NCI-H146 (cell line): Measurements from ENCODE around the gene PRDM7.

Experiments
- DNase-seq: peaks from one replicate; lab custom pipeline; 2025; lab: John Stamatoyannopoulos, UW

PRDM7 gene

GRCh38 chr16:90035902-90036301 lies 41.2 kb downstream of the PRDM7 start:
- DNase-seq: no peak

GRCh38 chr16:90034504-90034903 lies 42.6 kb downstream of the PRDM7 start:
- DNase-seq: no peak

- DNase-seq: no peak
Measured at GRCh38 chr16:90033387-90033786, 43.7 kb downstream of the PRDM7 start.

DNA sequence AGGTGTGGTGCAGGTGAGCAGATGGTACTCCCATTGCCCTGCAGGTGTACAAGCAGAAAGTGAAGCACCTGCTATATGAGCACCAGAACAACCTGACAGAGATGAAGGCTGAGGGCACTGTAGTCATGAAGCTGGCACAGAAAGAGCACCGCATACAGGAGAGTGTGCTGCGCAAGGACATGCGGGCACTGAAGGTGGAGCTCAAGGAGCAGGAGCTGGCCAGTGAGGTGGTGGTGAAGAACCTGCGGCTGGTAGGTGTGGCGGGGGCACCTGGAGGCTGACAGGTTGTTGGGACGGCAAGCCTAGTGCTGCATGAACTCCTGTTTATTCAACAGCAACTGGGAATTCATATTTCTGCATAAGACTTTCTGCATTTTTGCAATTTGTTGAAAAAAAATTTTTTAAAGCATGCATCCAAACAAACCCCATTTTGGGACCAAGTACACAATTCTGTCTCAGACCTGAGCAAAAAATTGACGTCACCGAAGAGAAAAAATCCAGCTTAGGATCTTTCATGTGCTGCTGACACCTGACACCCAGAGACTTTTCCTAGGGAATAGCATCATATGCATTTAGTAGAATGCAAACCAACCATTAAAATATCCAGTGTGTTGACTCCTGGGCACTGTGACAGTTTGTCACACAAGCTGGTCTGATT lies 44.3 kb downstream of the PRDM7 start:
- no peak for DNase-seq

GRCh38 chr16:90031931-90032673 lies 45.0 kb downstream of the PRDM7 start:
- no peak for DNase-seq

DNA sequence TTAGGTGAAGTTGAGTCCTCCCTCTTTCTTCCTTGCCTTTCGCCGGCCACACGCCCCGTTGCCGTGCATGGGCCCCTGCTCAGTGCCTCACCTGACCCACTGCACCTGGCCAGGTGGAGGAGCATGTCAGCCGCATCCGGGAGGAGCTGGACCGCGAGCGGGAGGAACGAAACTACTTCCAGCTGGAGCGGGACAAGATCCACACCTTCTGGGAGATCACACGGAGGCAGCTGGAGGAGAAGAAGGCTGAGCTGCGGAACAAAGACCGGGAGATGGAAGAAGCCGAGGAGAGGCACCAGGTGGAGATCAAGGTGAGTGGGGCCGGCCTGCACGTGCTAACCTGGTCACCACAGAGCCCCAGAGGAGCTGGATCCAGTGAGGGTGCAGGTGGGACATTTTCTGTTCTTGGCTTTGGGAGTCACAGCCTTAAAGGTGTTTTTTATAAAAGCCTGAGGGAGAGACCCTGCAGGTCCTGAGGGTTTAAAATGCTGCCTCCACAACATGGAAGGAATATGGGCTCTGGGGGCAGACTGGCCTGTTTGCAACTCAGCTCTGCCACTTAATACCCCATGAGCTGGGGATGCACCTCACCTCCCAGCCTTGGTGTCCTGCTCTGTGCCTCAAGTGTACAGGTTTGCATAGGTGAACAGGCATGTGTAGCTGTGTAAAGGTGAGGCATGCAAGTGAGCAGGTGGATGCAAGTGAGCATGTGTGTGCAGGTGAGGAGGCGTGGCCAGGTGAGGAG lies 45.8 kb downstream of the PRDM7 start:
- no peak for DNase-seq

- DNase-seq: no peak
Measured at GRCh38 chr16:90028985-90029384, 48.1 kb downstream of the PRDM7 start.

- no peak for DNase-seq
Measured at GRCh38 chr16:90027611-90028010, 49.5 kb downstream of the PRDM7 start.

GRCh38 chr16:90026135-90026534 lies 51.0 kb downstream of the PRDM7 start:
- no peak for DNase-seq

DNA sequence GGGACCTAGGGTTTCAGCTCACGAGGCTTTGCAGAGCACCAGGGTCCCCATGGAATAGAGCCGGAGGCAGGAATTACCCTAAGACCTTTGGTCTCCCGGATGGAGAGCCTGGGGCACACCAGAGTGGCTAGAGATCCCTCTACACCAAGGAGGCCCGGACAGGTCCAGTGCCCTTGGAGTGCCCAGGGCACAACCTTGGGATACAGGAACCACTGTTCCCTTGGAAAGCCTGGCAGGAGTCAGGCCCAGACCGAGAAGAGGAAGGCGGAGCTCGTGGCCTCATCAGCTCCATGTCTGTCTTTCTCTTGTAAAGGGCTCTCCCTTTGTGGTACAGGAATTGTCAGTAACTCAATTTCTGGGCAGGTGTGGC lies 54.1 kb downstream of the PRDM7 start:
- no peak for DNase-seq

- DNase-seq: peak; percentile 84
Measured at GRCh38 chr16:90022209-90023077, 54.7 kb downstream of the PRDM7 start.

GRCh38 chr16:90020838-90021382 lies 56.2 kb downstream of the PRDM7 start:
- peak; percentile 40 for DNase-seq

DNA sequence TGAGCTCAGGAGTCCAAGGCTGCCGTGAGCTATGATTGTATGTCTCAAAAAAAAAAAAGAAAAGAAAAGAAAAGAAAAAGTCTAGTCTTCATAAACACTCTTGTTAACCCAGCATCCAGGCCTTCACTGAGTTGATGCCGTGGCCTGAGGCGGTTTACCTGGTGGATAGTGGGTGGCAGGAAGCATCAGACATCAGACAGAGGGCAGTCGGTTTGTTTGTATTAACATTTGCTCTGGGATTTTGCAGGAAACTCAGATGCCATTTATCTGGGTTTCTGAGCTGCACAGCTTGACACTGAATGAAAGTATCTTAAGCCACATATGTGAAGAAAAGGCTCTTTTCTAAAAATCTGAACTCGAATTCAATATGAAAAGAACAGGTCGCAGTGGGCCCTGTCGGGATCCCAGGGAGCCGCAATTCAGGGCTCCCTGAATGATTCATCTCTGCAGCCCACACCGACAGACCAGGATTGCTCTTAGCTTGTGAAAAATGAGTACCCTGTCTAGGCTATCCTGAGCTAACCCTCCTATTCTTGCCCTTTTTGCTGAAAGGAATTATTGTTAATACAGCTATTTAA lies 56.8 kb downstream of the PRDM7 start:
- DNase-seq: peak; percentile 36

DNA sequence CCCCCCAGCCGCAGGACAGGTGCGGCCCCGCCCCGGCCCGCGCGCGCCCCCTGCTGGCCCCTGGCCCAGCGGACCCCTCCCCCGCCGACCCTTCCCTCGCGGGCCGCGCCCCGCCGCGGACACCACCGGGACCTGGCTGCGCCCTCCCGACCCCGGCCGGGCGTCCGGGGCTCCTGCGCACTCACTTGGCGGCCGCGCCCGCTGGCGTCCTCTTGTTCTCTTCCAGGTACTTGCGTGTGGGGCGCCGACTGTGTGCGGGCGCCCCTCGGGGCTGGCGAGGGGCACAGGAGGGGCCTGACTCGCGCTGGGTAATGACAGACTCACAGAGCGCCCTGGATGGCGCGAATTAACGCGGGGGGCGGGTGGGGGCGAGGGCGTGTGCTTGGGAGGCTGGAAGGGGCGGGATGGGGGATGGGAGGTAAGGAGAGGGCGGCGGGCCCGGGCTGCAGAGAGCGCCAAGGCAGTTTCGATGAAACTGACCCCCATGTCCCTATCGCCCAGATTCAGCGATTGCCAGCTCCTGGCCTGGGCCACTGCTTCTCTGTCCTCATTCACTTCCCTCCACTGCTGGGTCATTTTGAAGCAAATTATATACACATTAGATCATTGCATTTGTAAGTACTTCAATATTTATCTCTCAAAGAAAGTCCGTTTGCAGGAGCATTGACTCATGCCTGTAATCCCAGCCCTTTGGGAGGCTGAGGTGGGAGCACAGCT lies 57.4 kb downstream of the PRDM7 start:
- DNase-seq: peak; percentile 60

DNA sequence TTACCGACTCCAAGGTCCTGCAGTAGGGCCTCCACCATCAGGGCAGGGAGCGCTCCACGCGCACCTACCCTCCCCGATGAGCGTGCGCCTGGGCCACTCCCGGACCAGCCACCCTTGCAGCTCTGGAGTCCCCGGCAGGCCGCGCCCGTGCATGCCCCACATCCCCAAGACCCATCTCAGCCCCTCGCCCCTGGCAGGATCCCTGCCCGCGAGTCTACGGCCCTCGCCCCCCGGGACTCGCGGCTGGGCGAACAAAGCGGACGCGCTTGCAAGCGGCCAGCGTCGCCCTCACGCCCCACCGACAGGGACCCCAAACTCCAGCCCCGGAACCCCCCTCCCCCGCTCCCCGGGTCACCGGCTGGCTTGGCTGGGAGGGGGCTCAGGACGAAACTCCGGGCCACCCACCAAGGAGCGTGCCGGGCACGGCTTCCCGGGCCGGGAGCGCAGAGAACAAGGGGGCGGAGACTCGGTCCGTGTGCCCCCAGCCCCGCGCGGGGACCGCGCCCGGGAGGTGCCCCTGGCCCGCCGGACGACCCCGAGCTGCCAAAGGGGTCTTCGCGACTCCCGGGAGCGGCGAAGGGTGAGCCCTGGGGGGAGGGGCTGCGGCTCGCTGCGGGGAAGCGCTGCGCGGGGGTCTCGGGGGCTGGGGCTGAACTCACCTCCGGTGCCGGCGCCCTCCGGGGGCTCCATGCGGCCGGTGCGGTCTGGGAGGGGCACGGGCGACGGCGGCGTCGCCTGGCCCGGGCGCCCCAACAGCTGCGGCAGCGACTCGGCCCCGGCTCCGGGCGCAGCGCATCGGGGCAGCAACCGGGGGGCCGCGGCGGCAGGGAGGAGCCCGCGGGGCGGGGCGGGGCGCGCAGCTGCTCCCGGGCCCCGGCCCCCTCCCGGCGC lies 58.2 kb downstream of the PRDM7 start, which contains the start of gene DBNDD1:
TSS of gene DBNDD1 (minus strand) at position 805 of the 891 bp plus-strand sequence. CDS start at position 690, 115 bp downstream.
- peak; percentile 25 for DNase-seq

DNA sequence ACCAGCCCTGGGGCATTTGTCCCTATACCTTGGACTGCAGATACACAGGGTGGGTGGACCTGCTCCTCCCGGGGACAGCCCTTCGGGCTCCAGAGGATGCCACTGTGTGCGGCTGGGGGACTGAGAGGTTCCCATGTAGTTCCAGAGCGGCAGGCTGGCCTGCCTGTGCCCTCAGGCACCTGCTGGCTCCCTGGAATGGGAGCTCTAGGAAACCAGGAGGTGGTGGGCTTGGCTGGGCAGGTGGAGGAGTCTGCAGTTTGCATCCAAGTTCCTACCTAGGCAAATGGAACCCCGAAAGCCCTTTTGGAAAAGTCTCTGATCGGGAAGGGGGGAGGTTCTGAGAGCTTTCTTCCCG lies 58.9 kb downstream of the PRDM7 start:
- peak; percentile 33 for DNase-seq

- no peak for DNase-seq
Measured at GRCh38 chr16:90016339-90016950, 60.7 kb downstream of the PRDM7 start.

DNA sequence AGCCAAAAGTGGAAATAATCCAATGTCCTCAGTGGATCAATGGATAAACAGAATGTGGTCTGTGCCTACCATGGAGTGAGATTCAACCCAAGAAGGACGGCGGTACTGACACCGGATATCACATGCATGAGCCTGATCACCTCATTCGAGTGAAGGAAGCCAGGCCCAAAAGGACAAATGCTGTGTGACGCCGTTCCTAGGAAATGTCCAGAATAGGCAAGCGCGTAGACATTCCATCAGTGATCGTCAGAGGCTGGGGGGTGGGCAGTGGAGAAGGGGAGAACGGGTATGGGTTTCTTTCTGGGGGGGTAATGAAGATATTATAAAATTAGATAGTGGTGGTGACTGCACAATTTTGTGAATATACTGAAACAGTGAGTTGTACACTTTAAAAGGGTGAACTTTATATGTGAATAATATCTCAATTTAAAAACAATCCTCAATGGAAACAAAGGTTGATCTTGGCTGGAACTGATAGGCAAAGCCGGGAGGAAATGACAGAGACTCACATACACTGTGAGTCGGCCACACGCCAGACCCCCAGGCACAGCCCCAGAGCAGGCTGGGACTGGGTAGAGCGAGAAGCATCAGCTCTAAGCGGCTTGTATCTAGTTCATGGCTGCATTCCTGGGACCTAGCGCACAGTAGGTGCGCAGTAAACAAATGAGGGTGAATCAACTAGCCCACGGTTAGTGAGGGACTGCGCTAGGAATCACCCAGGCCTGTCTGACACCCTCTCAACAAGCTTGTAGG lies 61.4 kb downstream of the PRDM7 start:
- no peak for DNase-seq
